Stimulated activated effector memory CD8-positive, alpha-beta T cell treated with anti-CD3 and anti-CD28 coated beads, Interleukin-12 subunit alpha, Interleukin-12 subunit beta, amount 100 ng/mL, for 72 hours (primary cell): ENCODE data around the gene PHYKPL.
"Not testable (repeated sequence)": the region's sequence is repeated elsewhere in the genome, so short reads cannot be mapped to it uniquely, and the experiment has no call there.

ENCODE experiments used
- ATAC-seq: fragments of 150-1000 bp; cut with Tn5 transposase; 2 replicates; pipeline ENCODE4 v1.10.0; 2021
- DNase-seq, 2 donors: peaks; one replicate each; pipeline ENCODE4 v3.0.0; 2021 to 2022; ENCODE audit warnings: low spot score in 2 of 2
- H3K27ac Mint-ChIP-seq: one replicate; pipeline ENCODE4 v1.8.0; 2022; ENCODE audit warnings: mild to moderate bottlenecking, mixed read lengths
- H3K36me3 Mint-ChIP-seq: one replicate; pipeline ENCODE4 v1.8.0; 2022; ENCODE audit warnings: mild to moderate bottlenecking, mixed read lengths
- H3K4me1 Mint-ChIP-seq: one replicate; pipeline ENCODE4 v1.8.0; 2022; ENCODE audit warnings: mixed read lengths
- H3K4me3 Mint-ChIP-seq: one replicate; pipeline ENCODE4 v1.8.0; 2022; ENCODE audit warnings: mild to moderate bottlenecking, mixed read lengths
- H3K9me3 Mint-ChIP-seq: one replicate; pipeline ENCODE4 v1.8.0; 2022; ENCODE audit warnings: mixed read lengths

Gene PHYKPL

GRCh38 chr5:178204182-178204934 lies 28.2 kb downstream of the PHYKPL start, which contains the start of gene HNRNPAB:
Gene HNRNPAB, plus strand, starts transcription at chr5:178204533. Its CDS starts 305 bp downstream, at chr5:178204838.
- Mint-ChIP-seq H3K9me3 (no peaks in the 10 kb centered on the region), H3K4me1 (peaks cover 39% of the 10 kb centered on the region), H3K27ac (peak within 1 kb of the TSS; percentile 100), H3K36me3 (peaks cover 58% of the 10 kb centered on the region), H3K4me3 (peak within 1 kb of the TSS; percentile 98)
- peak; percentile 93 for ATAC-seq
- DNase-seq, result peak; percentile 93 to 98

GRCh38 chr5:178203670-178204181 lies 28.9 kb downstream of the PHYKPL start:
- H3K36me3 Mint-ChIP-seq, result peaks cover 52% of the 10 kb centered on the region
- peak overlapping the region; percentile 98 for H3K4me3 Mint-ChIP-seq
- peak; percentile 18 for ATAC-seq
- peaks cover 33% of the 10 kb centered on the region for H3K4me1 Mint-ChIP-seq
- no peaks in the 10 kb centered on the region for H3K9me3 Mint-ChIP-seq
- DNase-seq, result no peak
- H3K27ac Mint-ChIP-seq, result peak overlapping the region; percentile 100

GRCh38 chr5:178202541-178202940 lies 30.1 kb downstream of the PHYKPL start:
- Mint-ChIP-seq H3K9me3 (no peaks in the 10 kb centered on the region), H3K27ac (no peak overlapping the region), H3K4me1 (peaks cover 25% of the 10 kb centered on the region), H3K36me3 (peaks cover 40% of the 10 kb centered on the region), H3K4me3 (peak overlapping the region; percentile 98)
- DNase-seq (no peak), ATAC-seq (no peak)

- no peak for ATAC-seq
- Mint-ChIP-seq H3K4me1 (peaks cover 18% of the 10 kb centered on the region), H3K27ac (no peak overlapping the region), H3K36me3 (peaks cover 33% of the 10 kb centered on the region), H3K4me3 (no peak overlapping the region), H3K9me3 (no peaks in the 10 kb centered on the region)
- DNase-seq, result no peak
These were observed 30.7 kb downstream of the PHYKPL start for GRCh38 chr5:178201927-178202235.

- DNase-seq, result no peak
- H3K4me1 Mint-ChIP-seq, result peaks cover 13% of the 10 kb centered on the region
- ATAC-seq, result no peak
- H3K27ac Mint-ChIP-seq, result no peak overlapping the region
- peaks cover 28% of the 10 kb centered on the region for H3K36me3 Mint-ChIP-seq
- no peak overlapping the region for H3K4me3 Mint-ChIP-seq
- no peaks in the 10 kb centered on the region for H3K9me3 Mint-ChIP-seq
These were observed 31.2 kb downstream of the PHYKPL start for GRCh38 chr5:178201221-178201926.

GRCh38 chr5:178199581-178200434 lies 32.8 kb downstream of the PHYKPL start:
- no peak for DNase-seq
- Mint-ChIP-seq H3K4me1 (peaks cover 9% of the 10 kb centered on the region), H3K4me3 (no peak overlapping the region), H3K36me3 (peaks cover 15% of the 10 kb centered on the region), H3K27ac (no peak overlapping the region), H3K9me3 (no peaks in the 10 kb centered on the region)
- ATAC-seq, result no peak

GRCh38 chr5:178198706-178199105 lies 33.9 kb downstream of the PHYKPL start:
- H3K9me3 Mint-ChIP-seq, result no peaks in the 10 kb centered on the region
- DNase-seq (no peak), ATAC-seq (no peak)
- peaks cover 4% of the 10 kb centered on the region for H3K36me3 Mint-ChIP-seq
- H3K4me3 Mint-ChIP-seq, result no peak overlapping the region
- peaks cover 15% of the 10 kb centered on the region for H3K4me1 Mint-ChIP-seq
- H3K27ac Mint-ChIP-seq, result no peak overlapping the region

GRCh38 chr5:178198151-178198550 lies 34.5 kb downstream of the PHYKPL start:
- not testable (repeated sequence) for ATAC-seq, H3K27ac Mint-ChIP-seq

GRCh38 chr5:178196986-178197385 lies 35.6 kb downstream of the PHYKPL start:
- DNase-seq (no peak), ATAC-seq (no peak)
- Mint-ChIP-seq H3K4me1 (peaks cover 32% of the 10 kb centered on the region), H3K27ac (no peak overlapping the region), H3K9me3 (no peaks in the 10 kb centered on the region), H3K4me3 (no peak overlapping the region), H3K36me3 (no peaks in the 10 kb centered on the region)

More at GRCh38 chr5:178198151-178198550, 34.5 kb downstream of the PHYKPL start:
- not testable (repeated sequence) for DNase-seq, H3K36me3 Mint-ChIP-seq, H3K4me3 Mint-ChIP-seq, H3K9me3 Mint-ChIP-seq
- peaks cover 20% of the 10 kb centered on the region for H3K4me1 Mint-ChIP-seq

- H3K27ac Mint-ChIP-seq, result no peak overlapping the region
- ATAC-seq (no peak), DNase-seq (no peak)
- H3K4me1 Mint-ChIP-seq, result peaks cover 32% of the 10 kb centered on the region
- no peaks in the 10 kb centered on the region for H3K9me3 Mint-ChIP-seq
- no peak overlapping the region for H3K4me3 Mint-ChIP-seq
- no peaks in the 10 kb centered on the region for H3K36me3 Mint-ChIP-seq
These were observed 36.3 kb downstream of the PHYKPL start for GRCh38 chr5:178196281-178196812.

- H3K36me3 Mint-ChIP-seq, result no peaks in the 10 kb centered on the region
These were observed 38.6 kb downstream of the PHYKPL start for GRCh38 chr5:178194026-178194425.

GRCh38 chr5:178193251-178193809 lies 39.3 kb downstream of the PHYKPL start:
- DNase-seq (no peak), ATAC-seq (peak; percentile 69)
- Mint-ChIP-seq H3K27ac (peak overlapping the region; percentile 68), H3K4me3 (peak overlapping the region; percentile 50), H3K4me1 (peaks cover 32% of the 10 kb centered on the region), H3K9me3 (no peaks in the 10 kb centered on the region), H3K36me3 (no peaks in the 10 kb centered on the region)

More at GRCh38 chr5:178194026-178194425, 38.6 kb downstream of the PHYKPL start:
- Mint-ChIP-seq H3K27ac (peak overlapping the region; percentile 68), H3K9me3 (no peaks in the 10 kb centered on the region), H3K4me3 (peak overlapping the region; percentile 19), H3K4me1 (peaks cover 32% of the 10 kb centered on the region)
- no peak for DNase-seq
- peak; percentile 69 for ATAC-seq

GRCh38 chr5:178192787-178193186 lies 39.8 kb downstream of the PHYKPL start:
- DNase-seq (no peak), ATAC-seq (no peak)
- Mint-ChIP-seq H3K4me3 (peak overlapping the region; percentile 50), H3K9me3 (no peaks in the 10 kb centered on the region), H3K27ac (peak overlapping the region; percentile 48), H3K4me1 (peaks cover 32% of the 10 kb centered on the region), H3K36me3 (no peaks in the 10 kb centered on the region)

- DNase-seq, result no peak
- H3K9me3 Mint-ChIP-seq, result no peaks in the 10 kb centered on the region
These were observed 40.4 kb downstream of the PHYKPL start for GRCh38 chr5:178192244-178192643.

More at GRCh38 chr5:178192244-178192643, 40.4 kb downstream of the PHYKPL start:
- Mint-ChIP-seq H3K4me3 (no peak overlapping the region), H3K27ac (peak overlapping the region; percentile 48), H3K4me1 (peaks cover 32% of the 10 kb centered on the region), H3K36me3 (no peaks in the 10 kb centered on the region)
- peak; percentile 49 for ATAC-seq
